ENCODE results near the gene VMA21.

Gene VMA21

GRCh38 chrX:151396825-151397740, at the start of gene VMA21:
VMA21 (plus strand) TSS chrX:151397206; CDS start chrX:151397309, 103 bp downstream.
- peak; percentile 54 for DNase-seq (ENCODE audit: low read depth)

GRCh38 chrX:151359341-151359740, 37.7 kb upstream of the VMA21 start:
- DNase-seq (ENCODE audit: low read depth) = no peak

- no peak for DNase-seq (ENCODE audit: low read depth)
Observed at GRCh38 chrX:151359931-151360871, 36.8 kb upstream of the VMA21 start.

- no peak for DNase-seq (ENCODE audit: low read depth)
Observed at GRCh38 chrX:151363316-151363715, 33.7 kb upstream of the VMA21 start.

- DNase-seq (ENCODE audit: low read depth) = no peak
Observed at GRCh38 chrX:151365579-151365978, 31.4 kb upstream of the VMA21 start.

- DNase-seq (ENCODE audit: low read depth) = no peak
Observed at GRCh38 chrX:151370906-151371305, 26.1 kb upstream of the VMA21 start.

- DNase-seq (ENCODE audit: low read depth) = no peak
Observed at GRCh38 chrX:151384807-151385206, 12.2 kb upstream of the VMA21 start.

- no peak for DNase-seq (ENCODE audit: low read depth)
Observed at GRCh38 chrX:151386838-151387459, 10.1 kb upstream of the VMA21 start.

GRCh38 chrX:151391722-151392121, 5.3 kb upstream of the VMA21 start:
- no peak for DNase-seq (ENCODE audit: low read depth)

GRCh38 chrX:151393514-151393913, 3.5 kb upstream of the VMA21 start:
- DNase-seq (ENCODE audit: low read depth) = peak; percentile 14

- peak; percentile 6 for DNase-seq (ENCODE audit: low read depth)
Observed at GRCh38 chrX:151396042-151396824, 773 bp upstream of the VMA21 start.

GRCh38 chrX:151397741-151398070, 700 bp downstream of the VMA21 start:
- DNase-seq (ENCODE audit: low read depth) = no peak

GRCh38 chrX:151398346-151398745, 1.3 kb downstream of the VMA21 start:
- no peak for DNase-seq (ENCODE audit: low read depth)

GRCh38 chrX:151402719-151403390, 5.8 kb downstream of the VMA21 start:
- DNase-seq (ENCODE audit: low read depth) = no peak

GRCh38 chrX:151416579-151416978, 19.6 kb downstream of the VMA21 start:
- DNase-seq (ENCODE audit: low read depth) = no peak

- no peak for DNase-seq (ENCODE audit: low read depth)
Observed at GRCh38 chrX:151419782-151420181, 22.8 kb downstream of the VMA21 start.

- no peak for DNase-seq (ENCODE audit: low read depth)
Observed at GRCh38 chrX:151424505-151424904, 27.5 kb downstream of the VMA21 start.

- DNase-seq (ENCODE audit: low read depth) = no peak
Observed at GRCh38 chrX:151448509-151448908, 51.5 kb downstream of the VMA21 start.

GRCh38 chrX:151458824-151459223, 61.8 kb downstream of the VMA21 start:
- DNase-seq (ENCODE audit: low read depth) = no peak

Measured in stimulated activated CD8-positive, alpha-beta memory T cell treated with anti-CD3 and anti-CD28 coated beads, Interleukin-15, amount 100 ng/mL, for 1 hour (primary cell).